ENCODE data around the gene PDE9A. TPM values are rescaled to one million over a fixed set of nuclear protein-coding genes. Genes with fewer than 3 reads are reported as not detected.

Gene PDE9A
- total and polyA plus RNA-seq, 5 donors from 2014 or later: 1.4 to 7.3 (median 2.6) TPM

- Mint-ChIP-seq H3K9me3 (no peaks in the 10 kb centered on the region), H3K27me3 (no peaks in the 10 kb centered on the region), H3K4me3 (no peak overlapping the region), H3K4me1 (peaks cover 0 to 30% (median 2%) of the 10 kb centered on the region in 4 donors), H3K36me3 (peaks cover 13% of the 10 kb centered on the region), H3K27ac (peak overlapping the region; percentile 26 to 83 (median 53))
- Histone ChIP-seq H3K9me3 (ENCODE audit: control insufficient read depth in 2 of 2, low read length in 2 of 2) (no peaks in the 10 kb centered on the region), H3K4me1 (ENCODE audit: control insufficient read depth, insufficient read depth, low read length, poor library complexity, severe bottlenecking) (no peaks in the 10 kb centered on the region), H3K27me3 (ENCODE audit: control insufficient read depth, insufficient read depth, low read length) (no peaks in the 10 kb centered on the region), H3K36me3 (ENCODE audit: control insufficient read depth, insufficient read depth, low read length) (no peaks in the 10 kb centered on the region), H3K27ac (ENCODE audit: insufficient read depth, low read length, poor library complexity, severe bottlenecking) (no peak overlapping the region), H3K4me3 (ENCODE audit: low read depth, low read length) (no peak overlapping the region)
- no peak for ATAC-seq (ENCODE audit: low read depth in 2 of 2)
- DNase-seq: no peak
Observed at GRCh38 chr21:42675403-42675802, 22.0 kb downstream of the PDE9A start.

GRCh38 chr21:42676808-42677207 lies 23.4 kb downstream of the PDE9A start:
- Mint-ChIP-seq H3K36me3 (peaks cover 16% of the 10 kb centered on the region), H3K27me3 (no peaks in the 10 kb centered on the region), H3K4me3 (no peak overlapping the region), H3K27ac (peak overlapping the region in 1 of 3 donors; percentile 36), H3K4me1 (peaks cover under 1 to 41% (median 7%) of the 10 kb centered on the region in 4 donors), H3K9me3 (no peaks in the 10 kb centered on the region)
- Histone ChIP-seq H3K27me3 (ENCODE audit: control insufficient read depth, insufficient read depth, low read length) (no peaks in the 10 kb centered on the region), H3K9me3 (ENCODE audit: control insufficient read depth in 2 of 2, low read length in 2 of 2) (no peaks in the 10 kb centered on the region), H3K27ac (ENCODE audit: insufficient read depth, low read length, poor library complexity, severe bottlenecking) (no peak overlapping the region), H3K36me3 (ENCODE audit: control insufficient read depth, insufficient read depth, low read length) (no peaks in the 10 kb centered on the region), H3K4me3 (ENCODE audit: low read depth, low read length) (no peak overlapping the region), H3K4me1 (ENCODE audit: control insufficient read depth, insufficient read depth, low read length, poor library complexity, severe bottlenecking) (peaks cover 4% of the 10 kb centered on the region)
- ATAC-seq (ENCODE audit: low read depth in 2 of 2) (no peak), DNase-seq (no peak)

- ATAC-seq (ENCODE audit: low read depth in 2 of 2): no peak
- peak overlapping the region in 2 of 3 donors; percentile 26 to 84 for H3K27ac Mint-ChIP-seq
Observed at GRCh38 chr21:42677339-42678321, 24.2 kb downstream of the PDE9A start.

GRCh38 chr21:42678618-42679295 lies 25.3 kb downstream of the PDE9A start:
- Histone ChIP-seq H3K36me3 (ENCODE audit: control insufficient read depth, insufficient read depth, low read length) (no peaks in the 10 kb centered on the region), H3K27me3 (ENCODE audit: control insufficient read depth, insufficient read depth, low read length) (no peaks in the 10 kb centered on the region), H3K4me3 (ENCODE audit: low read depth, low read length) (no peak overlapping the region), H3K27ac (ENCODE audit: insufficient read depth, low read length, poor library complexity, severe bottlenecking) (no peak overlapping the region), H3K9me3 (ENCODE audit: control insufficient read depth in 2 of 2, low read length in 2 of 2) (no peaks in the 10 kb centered on the region), H3K4me1 (ENCODE audit: control insufficient read depth, insufficient read depth, low read length, poor library complexity, severe bottlenecking) (peaks cover 18% of the 10 kb centered on the region)
- DNase-seq (no peak), ATAC-seq (ENCODE audit: low read depth in 2 of 2) (no peak)
- no peaks in the 10 kb centered on the region for H3K9me3 Mint-ChIP-seq
- no peak overlapping the region for H3K4me3 Mint-ChIP-seq
- H3K4me1 Mint-ChIP-seq: peaks cover 15 to 60% (median 22%) of the 10 kb centered on the region in 4 donors
- H3K36me3 Mint-ChIP-seq: peaks cover 16% of the 10 kb centered on the region
- H3K27me3 Mint-ChIP-seq: no peaks in the 10 kb centered on the region
- H3K27ac Mint-ChIP-seq: peak overlapping the region in 1 of 3 donors; percentile 84

More at GRCh38 chr21:42677339-42678321, 24.2 kb downstream of the PDE9A start:
- H3K4me1 Mint-ChIP-seq: peaks cover 9 to 49% (median 13%) of the 10 kb centered on the region in 4 donors
- Histone ChIP-seq H3K4me1 (ENCODE audit: control insufficient read depth, insufficient read depth, low read length, poor library complexity, severe bottlenecking) (peaks cover 9% of the 10 kb centered on the region), H3K27me3 (ENCODE audit: control insufficient read depth, insufficient read depth, low read length) (no peaks in the 10 kb centered on the region), H3K4me3 (ENCODE audit: low read depth, low read length) (no peak overlapping the region), H3K9me3 (ENCODE audit: control insufficient read depth in 2 of 2, low read length in 2 of 2) (no peaks in the 10 kb centered on the region), H3K36me3 (ENCODE audit: control insufficient read depth, insufficient read depth, low read length) (no peaks in the 10 kb centered on the region), H3K27ac (ENCODE audit: insufficient read depth, low read length, poor library complexity, severe bottlenecking) (no peak overlapping the region)
- peaks cover 16% of the 10 kb centered on the region for H3K36me3 Mint-ChIP-seq
- H3K4me3 Mint-ChIP-seq: no peak overlapping the region
- H3K9me3 Mint-ChIP-seq: no peaks in the 10 kb centered on the region
- no peaks in the 10 kb centered on the region for H3K27me3 Mint-ChIP-seq
- DNase-seq: no peak

GRCh38 chr21:42679319-42680057 lies 26.1 kb downstream of the PDE9A start:
- no peak overlapping the region for H3K27ac ChIP-seq (ENCODE audit: insufficient read depth, low read length, poor library complexity, severe bottlenecking)
- H3K27me3 ChIP-seq (ENCODE audit: control insufficient read depth, insufficient read depth, low read length): no peaks in the 10 kb centered on the region
- no peak overlapping the region for H3K4me3 ChIP-seq (ENCODE audit: low read depth, low read length)
- Mint-ChIP-seq H3K9me3 (no peaks in the 10 kb centered on the region), H3K27ac (peak overlapping the region in 2 of 3 donors; percentile 56 to 80), H3K27me3 (no peaks in the 10 kb centered on the region), H3K4me3 (no peak overlapping the region), H3K4me1 (peaks cover 19 to 68% (median 29%) of the 10 kb centered on the region in 4 donors), H3K36me3 (peaks cover 16% of the 10 kb centered on the region)
- H3K4me1 ChIP-seq (ENCODE audit: control insufficient read depth, insufficient read depth, low read length, poor library complexity, severe bottlenecking): peaks cover 25% of the 10 kb centered on the region
- DNase-seq: no peak
- ATAC-seq (ENCODE audit: low read depth in 2 of 2): no peak
- H3K9me3 ChIP-seq (ENCODE audit: control insufficient read depth in 2 of 2, low read length in 2 of 2): no peaks in the 10 kb centered on the region
- no peaks in the 10 kb centered on the region for H3K36me3 ChIP-seq (ENCODE audit: control insufficient read depth, insufficient read depth, low read length)

GRCh38 chr21:42680058-42680330 lies 26.6 kb downstream of the PDE9A start:
- DNase-seq (no peak), ATAC-seq (ENCODE audit: low read depth in 2 of 2) (no peak)
- Mint-ChIP-seq H3K4me3 (no peak overlapping the region), H3K27ac (no peak overlapping the region), H3K36me3 (peaks cover 16% of the 10 kb centered on the region), H3K27me3 (no peaks in the 10 kb centered on the region), H3K4me1 (peaks cover 19 to 73% (median 32%) of the 10 kb centered on the region in 4 donors), H3K9me3 (no peaks in the 10 kb centered on the region)
- Histone ChIP-seq H3K27me3 (ENCODE audit: control insufficient read depth, insufficient read depth, low read length) (no peaks in the 10 kb centered on the region), H3K4me1 (ENCODE audit: control insufficient read depth, insufficient read depth, low read length, poor library complexity, severe bottlenecking) (peaks cover 30% of the 10 kb centered on the region), H3K36me3 (ENCODE audit: control insufficient read depth, insufficient read depth, low read length) (no peaks in the 10 kb centered on the region), H3K4me3 (ENCODE audit: low read depth, low read length) (no peak overlapping the region), H3K27ac (ENCODE audit: insufficient read depth, low read length, poor library complexity, severe bottlenecking) (no peak overlapping the region), H3K9me3 (ENCODE audit: control insufficient read depth in 2 of 2, low read length in 2 of 2) (no peaks in the 10 kb centered on the region)

- Histone ChIP-seq H3K27ac (ENCODE audit: insufficient read depth, low read length, poor library complexity, severe bottlenecking) (no peak overlapping the region), H3K36me3 (ENCODE audit: control insufficient read depth, insufficient read depth, low read length) (no peaks in the 10 kb centered on the region), H3K4me1 (ENCODE audit: control insufficient read depth, insufficient read depth, low read length, poor library complexity, severe bottlenecking) (peaks cover 32% of the 10 kb centered on the region), H3K27me3 (ENCODE audit: control insufficient read depth, insufficient read depth, low read length) (no peaks in the 10 kb centered on the region), H3K4me3 (ENCODE audit: low read depth, low read length) (no peak overlapping the region), H3K9me3 (ENCODE audit: control insufficient read depth in 2 of 2, low read length in 2 of 2) (no peaks in the 10 kb centered on the region)
- H3K4me3 Mint-ChIP-seq: no peak overlapping the region
- peaks cover 13% of the 10 kb centered on the region for H3K36me3 Mint-ChIP-seq
- ATAC-seq (ENCODE audit: low read depth in 2 of 2) (no peak), DNase-seq (no peak)
- no peaks in the 10 kb centered on the region for H3K9me3 Mint-ChIP-seq
- H3K4me1 Mint-ChIP-seq: peaks cover 19 to 77% (median 33%) of the 10 kb centered on the region in 4 donors
- no peaks in the 10 kb centered on the region for H3K27me3 Mint-ChIP-seq
- peak overlapping the region in 2 of 3 donors; percentile 32 to 81 for H3K27ac Mint-ChIP-seq
Observed at GRCh38 chr21:42680429-42680828, 27.0 kb downstream of the PDE9A start.
